Upper lobe of right lung (tissue), 1 donor: ENCODE data around the gene FRMD4B. TPM values are rescaled to one million over a fixed set of nuclear protein-coding genes. Genes with fewer than 3 reads are reported as not detected.
A peak's percentile ranks its signal among the peaks of the same experiment; 100 is the strongest.

Source experiments
- ATAC-seq: fragments of 200-7000 bp; cut with Tn5 transposase; one replicate; pipeline ENCODE4 v1.9.1; 2020; ENCODE audit warnings: mild to moderate bottlenecking, moderate library complexity
- DNase-seq: peaks from one replicate; pipeline ENCODE4 v3.0.0-alpha.2; 2020
- H3K27ac ChIP-seq: fragments of 200-600 bp; one replicate; pipeline ENCODE4 v1.8.0; 2022
- H3K27me3 ChIP-seq: fragments of 200-600 bp; one replicate; pipeline ENCODE4 v1.8.0; 2022; ENCODE audit warnings: mild to moderate bottlenecking
- H3K36me3 ChIP-seq: fragments of 200-600 bp; one replicate; pipeline ENCODE4 v1.8.0; 2022
- H3K4me1 ChIP-seq: fragments of 200-600 bp; one replicate; pipeline ENCODE4 v1.8.0; 2022
- H3K4me3 ChIP-seq: fragments of 200-600 bp; one replicate; pipeline ENCODE4 v1.8.0; 2022; ENCODE audit warnings: mild to moderate bottlenecking
- H3K9me3 ChIP-seq: fragments of 200-600 bp; one replicate; pipeline ENCODE4 v1.8.0; 2022
- intact Hi-C: fragments of 100-400 bp; cut with DNase I; formaldehyde crosslinking; loops from one replicate; pipeline ENCODE4 v1.11.0; 2022
- total RNA-seq: library from RNA; stranded (reverse); fragmentation: NEBNext Ultra II Directional; extraction: Animal tissue kit (Norgen Biotek cat#: 25700); gene quantifications from one replicate; pipeline ENCODE4 v1.2.1, GENCODE V29; 2021
- TF ChIP-seq, protein P1 (sequence below): fragments of 200-600 bp; IDR thresholded peaks from one replicate; pipeline ENCODE4 v1.8.0; 2022; ENCODE audit warnings: antibody characterized with exemption
- donor health status: DM: no; HTN: yes; CAD: no; lungs with severe emphysema.

Gene FRMD4B
- total RNA-seq, 1 donor from 2014 or later = 60.7 TPM

DNA sequence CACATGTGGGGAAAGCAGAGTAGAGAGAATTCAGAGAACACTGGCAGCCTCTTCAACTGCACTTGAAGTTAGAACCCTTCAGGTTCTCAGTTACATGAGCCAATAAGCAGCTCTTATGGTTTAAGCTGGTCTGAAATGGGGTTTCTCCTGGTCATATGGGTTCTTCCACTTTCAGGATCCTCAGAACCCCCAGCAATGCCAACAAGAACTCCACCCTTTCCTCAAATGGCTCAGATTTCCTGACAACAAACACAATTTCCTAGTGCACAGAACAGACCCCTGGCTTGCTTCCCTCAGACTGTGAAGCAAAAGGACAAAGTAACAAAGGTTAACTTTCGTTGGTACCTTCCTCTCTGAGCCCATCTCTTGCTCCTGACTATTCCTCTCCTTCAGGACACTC, 23.9 kb upstream of the FRMD4B start:
- Histone ChIP-seq H3K27me3 (no peaks in the 10 kb centered on the region), H3K4me3 (peak overlapping the region; percentile 25), H3K4me1 (peaks cover 15% of the 10 kb centered on the region), H3K36me3 (no peaks in the 10 kb centered on the region), H3K9me3 (no peaks in the 10 kb centered on the region), H3K27ac (peak overlapping the region; percentile 34)
- peak; percentile 61 for ATAC-seq
- TF ChIP-seq, protein P1, sequence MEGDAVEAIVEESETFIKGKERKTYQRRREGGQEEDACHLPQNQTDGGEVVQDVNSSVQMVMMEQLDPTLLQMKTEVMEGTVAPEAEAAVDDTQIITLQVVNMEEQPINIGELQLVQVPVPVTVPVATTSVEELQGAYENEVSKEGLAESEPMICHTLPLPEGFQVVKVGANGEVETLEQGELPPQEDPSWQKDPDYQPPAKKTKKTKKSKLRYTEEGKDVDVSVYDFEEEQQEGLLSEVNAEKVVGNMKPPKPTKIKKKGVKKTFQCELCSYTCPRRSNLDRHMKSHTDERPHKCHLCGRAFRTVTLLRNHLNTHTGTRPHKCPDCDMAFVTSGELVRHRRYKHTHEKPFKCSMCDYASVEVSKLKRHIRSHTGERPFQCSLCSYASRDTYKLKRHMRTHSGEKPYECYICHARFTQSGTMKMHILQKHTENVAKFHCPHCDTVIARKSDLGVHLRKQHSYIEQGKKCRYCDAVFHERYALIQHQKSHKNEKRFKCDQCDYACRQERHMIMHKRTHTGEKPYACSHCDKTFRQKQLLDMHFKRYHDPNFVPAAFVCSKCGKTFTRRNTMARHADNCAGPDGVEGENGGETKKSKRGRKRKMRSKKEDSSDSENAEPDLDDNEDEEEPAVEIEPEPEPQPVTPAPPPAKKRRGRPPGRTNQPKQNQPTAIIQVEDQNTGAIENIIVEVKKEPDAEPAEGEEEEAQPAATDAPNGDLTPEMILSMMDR = no peak
- intact Hi-C loops = loop anchor here (10.0 kb wide), 1 partner anchor 85 kb away; no protein-coding TSS in a partner anchor
- DNase-seq = no peak

DNA sequence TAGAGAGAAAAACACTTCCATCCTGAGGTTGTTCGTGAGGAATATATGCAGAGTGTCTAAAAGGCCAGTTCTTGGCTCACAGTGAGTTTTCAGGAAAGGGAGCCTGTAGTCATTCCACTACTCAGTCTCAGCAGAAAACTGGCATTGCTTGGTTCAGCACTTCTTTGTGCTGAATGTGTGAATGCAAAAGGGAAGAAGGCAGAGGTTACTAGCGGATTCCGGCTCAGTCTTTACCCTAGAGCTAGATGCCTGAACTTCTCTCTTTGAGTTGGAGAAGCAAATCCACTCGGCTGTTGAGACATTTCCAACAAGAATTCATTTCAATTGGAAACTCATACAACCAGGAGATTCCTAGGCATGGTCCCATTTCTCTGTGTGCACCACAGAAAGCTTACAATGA, 23.1 kb upstream of the FRMD4B start:
- Histone ChIP-seq H3K4me3 (no peak overlapping the region), H3K27me3 (no peaks in the 10 kb centered on the region), H3K27ac (peak overlapping the region; percentile 34), H3K9me3 (no peaks in the 10 kb centered on the region), H3K4me1 (peaks cover 15% of the 10 kb centered on the region), H3K36me3 (no peaks in the 10 kb centered on the region)
- intact Hi-C loops = no loop called here
- TF ChIP-seq, protein P1 = no peak
- DNase-seq (no peak), ATAC-seq (no peak)

DNA sequence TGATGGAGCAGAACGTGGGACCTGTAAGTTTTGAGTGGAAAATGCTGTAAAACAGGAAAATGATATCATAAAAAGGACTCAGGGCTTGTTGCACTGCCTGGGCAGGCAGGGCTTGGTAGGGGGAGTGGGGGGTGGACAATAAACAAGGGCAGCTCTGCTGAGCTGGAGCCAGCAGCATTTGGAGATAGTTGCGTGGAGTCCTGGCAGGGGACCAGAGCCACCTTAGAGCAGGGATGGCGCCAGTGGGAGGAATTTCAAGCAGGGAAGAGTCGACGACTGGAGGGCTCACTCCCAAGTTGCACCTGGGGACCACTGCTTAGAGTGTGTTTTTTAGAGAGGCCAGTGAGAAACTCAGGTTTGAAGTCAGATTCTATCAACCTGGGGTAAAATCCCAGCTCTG, 22.7 kb upstream of the FRMD4B start:
- Histone ChIP-seq H3K27me3 (no peaks in the 10 kb centered on the region), H3K36me3 (no peaks in the 10 kb centered on the region), H3K27ac (no peak overlapping the region), H3K9me3 (no peaks in the 10 kb centered on the region), H3K4me3 (no peak overlapping the region), H3K4me1 (peaks cover 15% of the 10 kb centered on the region)
- TF ChIP-seq, protein P1 = no peak
- intact Hi-C loops = no loop called here
- no peak for DNase-seq
- no peak for ATAC-seq

DNA sequence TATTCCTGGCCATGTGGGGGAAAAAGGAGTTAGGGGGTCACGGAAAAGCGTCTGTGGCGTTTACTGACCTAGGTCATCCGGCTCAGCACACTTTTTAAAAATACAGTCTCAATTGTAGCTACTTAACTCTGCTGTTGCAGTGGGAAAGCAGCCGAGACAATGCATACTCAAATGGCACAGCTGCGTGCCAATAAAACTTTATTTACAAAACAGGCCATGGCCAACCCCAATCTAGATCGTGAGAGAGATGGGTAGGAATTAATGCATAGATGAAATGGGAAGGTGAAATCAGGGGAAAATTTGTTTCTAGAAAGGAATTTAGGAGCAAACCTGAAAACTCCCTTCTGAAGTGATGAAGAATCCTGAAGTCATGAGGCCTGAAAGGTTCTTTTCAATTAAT, 22.0 kb upstream of the FRMD4B start:
- no peak overlapping the region for H3K27ac ChIP-seq
- peaks cover 15% of the 10 kb centered on the region for H3K4me1 ChIP-seq
- no peak overlapping the region for H3K4me3 ChIP-seq
- DNase-seq = no peak
- no peaks in the 10 kb centered on the region for H3K9me3 ChIP-seq
- TF ChIP-seq, protein P1 = no peak
- intact Hi-C loops = no loop called here
- no peaks in the 10 kb centered on the region for H3K36me3 ChIP-seq
- H3K27me3 ChIP-seq = no peaks in the 10 kb centered on the region
- ATAC-seq = no peak

DNA sequence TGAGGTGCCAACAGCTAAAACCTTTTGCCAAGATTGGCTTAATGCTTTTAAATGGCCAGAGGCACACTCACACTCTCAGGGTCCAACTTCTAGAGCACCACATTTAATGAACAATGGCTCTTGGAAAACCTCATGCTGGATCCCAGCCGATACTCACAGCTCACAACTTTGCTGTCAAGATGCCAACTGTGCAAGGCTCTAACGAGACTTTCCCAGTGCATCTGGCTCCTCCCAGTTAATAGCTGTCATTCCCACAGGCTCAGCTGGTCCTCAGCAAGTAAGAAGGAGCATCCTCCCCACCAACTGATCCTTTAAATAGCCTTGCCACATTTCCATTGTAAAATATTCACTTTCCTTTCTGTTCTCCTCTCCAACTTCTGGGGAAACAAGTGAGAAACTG, 20.3 kb upstream of the FRMD4B start:
- TF ChIP-seq, protein P1 = no peak
- Histone ChIP-seq H3K4me3 (no peak overlapping the region), H3K9me3 (no peaks in the 10 kb centered on the region), H3K4me1 (peaks cover 15% of the 10 kb centered on the region), H3K27me3 (no peaks in the 10 kb centered on the region), H3K27ac (no peak overlapping the region), H3K36me3 (no peaks in the 10 kb centered on the region)
- intact Hi-C loops = no loop called here
- DNase-seq (no peak), ATAC-seq (no peak)

DNA sequence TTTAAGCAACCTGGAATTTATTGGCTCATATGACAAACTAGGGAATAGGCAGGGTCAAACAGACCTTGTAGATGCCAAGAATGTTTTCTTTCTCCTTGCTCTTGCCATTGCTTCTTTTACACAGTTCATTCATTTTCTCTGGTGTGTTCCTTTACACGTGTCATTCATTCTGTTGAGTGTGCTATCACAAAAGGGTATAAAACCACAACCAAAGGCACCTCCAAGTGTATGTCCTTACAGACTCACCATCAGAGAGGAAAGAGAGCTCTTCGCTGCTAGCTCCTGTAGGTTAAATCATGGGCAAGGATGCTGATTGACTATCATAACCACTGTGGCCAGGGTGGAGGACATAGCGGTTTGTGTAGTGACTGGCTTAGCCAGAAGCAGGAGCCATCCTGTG, 19.2 kb upstream of the FRMD4B start:
- H3K4me3 ChIP-seq = no peak overlapping the region
- no peaks in the 10 kb centered on the region for H3K9me3 ChIP-seq
- H3K27ac ChIP-seq = no peak overlapping the region
- H3K36me3 ChIP-seq = no peaks in the 10 kb centered on the region
- TF ChIP-seq, protein P1 = no peak
- intact Hi-C loops = no loop called here
- DNase-seq = no peak
- peaks cover 13% of the 10 kb centered on the region for H3K4me1 ChIP-seq
- H3K27me3 ChIP-seq = no peaks in the 10 kb centered on the region
- no peak for ATAC-seq
